Measurements from ENCODE around the gene ARF6.

The ARF6 gene

GRCh38 chr14:49892636-49893308, at the start of gene ARF6 (continued):
- no peak for TF ChIP-seq ZNF423 (tag by site-specific recombination; IDR thresholded peaks at IDR 0.05)
- no peak for TF ChIP-seq SCRT1 (tag by site-specific recombination; IDR thresholded peaks at IDR 0.05; ENCODE audit: borderline replicate concordance)
- TF ChIP-seq ZSCAN30 (tag by site-specific recombination; IDR thresholded peaks at IDR 0.05) = peak; percentile 64
- TF ChIP-seq ZFP69B (tag by site-specific recombination; IDR thresholded peaks at IDR 0.05) = peak; percentile 87
- peak; percentile 76; the same call in 1 of the 2 replicates for TF ChIP-seq ZNF777 (tag by site-specific recombination; IDR thresholded peaks at IDR 0.05; ENCODE audit: borderline replicate concordance)
- no peak for TF ChIP-seq TCF7L2 (IDR thresholded peaks at IDR 0.05; ENCODE audit: borderline replicate concordance, low read depth, low read length)
- TF ChIP-seq ZNF501 (tag by site-specific recombination; IDR thresholded peaks at IDR 0.05) = peak; percentile 77; the same call in 1 of the 2 replicates
- TF ChIP-seq ZNF654 (tag by site-specific recombination; IDR thresholded peaks at IDR 0.05; ENCODE audit: low read depth) = no peak
- TF ChIP-seq GLI2 (tag by site-specific recombination; IDR thresholded peaks at IDR 0.05; ENCODE audit: borderline replicate concordance, low read depth) = no peak
- TF ChIP-seq ZNF26 (tag by site-specific recombination; IDR thresholded peaks at IDR 0.05) = no peak
- TF ChIP-seq ZNF621 (tag by site-specific recombination; IDR thresholded peaks at IDR 0.05) = no peak
- no peak for TF ChIP-seq ZNF670 (tag by site-specific recombination; IDR thresholded peaks at IDR 0.05; ENCODE audit: low read depth)
- peak; percentile 88; the same call in 1 of the 2 replicates for TF ChIP-seq ZNF391 (tag by site-specific recombination; IDR thresholded peaks at IDR 0.05; ENCODE audit: borderline replicate concordance, low read depth)
- no peak for TF ChIP-seq MYNN (tag by site-specific recombination; IDR thresholded peaks at IDR 0.05; ENCODE audit: borderline replicate concordance)
- peak; percentile 70; the same call in 1 of the 2 replicates for TF ChIP-seq BCL11B (tag by site-specific recombination; IDR thresholded peaks at IDR 0.05; ENCODE audit: low read depth)
- no peak for TF ChIP-seq TRIM28 (IDR thresholded peaks at IDR 0.05; ENCODE audit: borderline replicate concordance, low read length)
- no peak for TF ChIP-seq ZNF521 (tag by site-specific recombination; IDR thresholded peaks at IDR 0.05)
- TF ChIP-seq ZSCAN5A (tag by site-specific recombination; IDR thresholded peaks at IDR 0.05) = peak; percentile 50; the same call in 1 of the 2 replicates
- peak; percentile 78 for TF ChIP-seq ZBTB26 (tag by site-specific recombination; optimal IDR thresholded peaks at IDR 0.05)
- no peak for TF ChIP-seq OSR2 (tag by site-specific recombination; IDR thresholded peaks at IDR 0.05)
- TF ChIP-seq ZNF629 (tag by site-specific recombination; IDR thresholded peaks at IDR 0.05) = peak; percentile 53
- peak; percentile 22; the same call in 1 of the 2 replicates for TF ChIP-seq BCL11A (tag by site-specific recombination; IDR thresholded peaks at IDR 0.05; ENCODE audit: low read depth)
- no peak for TF ChIP-seq ZNF175 (tag by site-specific recombination; IDR thresholded peaks at IDR 0.05)
- no peak for TF ChIP-seq ZNF398 (tag by site-specific recombination; IDR thresholded peaks at IDR 0.05)
- 0 out of 2 replicates have a peak, but pooled peaks have one; percentile 13 for TF ChIP-seq IKZF3 (tag by site-specific recombination; IDR thresholded peaks at IDR 0.05)
- 0 out of 2 replicates have a peak, but pooled peaks have one; percentile 2 for TF ChIP-seq REST (tag by site-specific recombination; IDR thresholded peaks at IDR 0.05)
- TF ChIP-seq ZNF785 (tag by site-specific recombination; IDR thresholded peaks at IDR 0.05) = no peak
- no peak for TF ChIP-seq ZNF791 (tag by site-specific recombination; IDR thresholded peaks at IDR 0.05)
- peak; percentile 83 for TF ChIP-seq ZBTB8A (tag by site-specific recombination; IDR thresholded peaks at IDR 0.05)
